Measurements from ENCODE around the gene TBC1D10A.

- no peak for TF ChIP-seq POLR2A (IDR thresholded peaks at IDR 0.05; ENCODE audit: low read depth, low read length)
- no peak for TF ChIP-seq TAF1 (IDR thresholded peaks at IDR 0.05; ENCODE audit: borderline replicate concordance, low read depth, low read length)
- TF ChIP-seq POLR2AphosphoS5 (IDR thresholded peaks at IDR 0.05; ENCODE audit: low read depth, low read length) = no peak
Measured at GRCh38 chr22:30302810-30303138, 24.0 kb downstream of the TBC1D10A start.

Measured in GM12892 (cell line).